Stimulated activated CD4-positive, alpha-beta T cell treated with anti-CD3 and anti-CD28 coated beads, TNF-alpha, amount 100 ng/mL, for 48 hours (primary cell): ENCODE data around the gene SNCA.

ENCODE experiments used
- DNase-seq, 3 donors: peaks; one replicate each; pipeline ENCODE4 v3.0.0-alpha.2; 2020; ENCODE audit warnings: low read depth in 3 of 3

Gene SNCA

DNA sequence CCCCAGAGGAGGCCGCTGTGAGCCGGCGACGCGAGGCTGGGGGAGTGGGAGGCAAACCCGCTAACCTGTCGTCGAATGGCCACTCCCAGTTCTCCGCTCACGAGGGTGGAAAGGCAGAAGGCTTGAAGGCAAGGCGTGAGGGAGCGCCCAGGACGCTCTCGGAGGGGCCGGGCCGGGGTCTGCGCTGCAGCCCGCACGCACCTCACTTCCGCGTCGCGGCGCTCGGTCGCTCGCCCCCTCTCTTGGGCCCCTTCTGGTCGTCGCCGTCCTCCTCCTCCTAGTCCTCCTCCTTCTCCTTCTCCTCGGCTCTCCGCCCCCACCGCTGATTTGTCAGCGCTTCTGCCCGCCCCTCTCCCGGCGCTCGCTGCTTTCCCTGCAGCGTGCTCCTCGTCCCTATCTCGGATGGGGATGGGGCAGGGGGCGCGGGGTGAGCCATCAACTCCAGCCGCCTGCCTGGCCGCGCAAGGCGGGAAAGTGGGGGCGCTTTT, at the start of gene SNCA:
SNCA (minus strand) TSS at position 265 of the 488 bp plus-strand sequence. CDS start 1,494 bp downstream, outside the sequence.
- peak in 2 of 3 donors; percentile 12 to 24 for DNase-seq

DNA sequence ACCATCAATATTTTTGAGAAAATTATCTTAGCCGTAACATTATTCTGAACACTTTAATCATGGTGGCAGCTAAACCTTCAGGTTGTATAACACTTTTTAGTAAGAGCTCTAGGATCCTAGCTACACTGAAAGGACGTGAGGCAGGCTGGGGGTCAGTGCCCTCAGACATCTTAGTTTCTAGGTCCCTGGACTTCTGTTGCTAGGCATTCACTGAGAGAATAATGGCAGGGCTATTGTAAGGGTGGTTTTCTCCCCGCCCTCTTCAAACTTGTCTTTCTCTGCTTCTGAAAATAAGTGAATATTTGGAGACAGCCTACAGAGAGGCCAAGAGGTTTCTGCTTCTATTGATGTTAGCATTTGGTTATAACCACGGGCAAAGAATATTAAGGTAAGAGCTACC, 42.3 kb upstream of the SNCA start:
- no peak for DNase-seq

DNA sequence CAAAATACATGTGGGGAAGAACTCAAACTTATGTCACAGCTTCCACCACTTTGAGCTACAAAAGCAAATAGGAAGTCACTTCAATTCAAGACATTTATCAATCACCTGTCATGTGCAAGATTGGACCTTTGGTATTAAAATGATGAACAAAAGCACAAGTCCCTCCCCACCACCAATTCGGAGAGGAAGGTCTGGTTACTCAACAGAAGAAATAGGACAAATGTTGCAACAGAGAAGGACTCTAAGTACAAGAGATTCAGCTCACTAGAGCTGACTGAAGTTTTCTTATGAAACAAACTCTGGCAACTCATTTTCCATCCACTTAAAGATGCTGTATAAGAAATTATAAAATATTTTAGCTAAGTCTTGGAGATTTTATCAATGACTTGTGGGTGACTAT, 41.6 kb upstream of the SNCA start:
- DNase-seq, result no peak

DNA sequence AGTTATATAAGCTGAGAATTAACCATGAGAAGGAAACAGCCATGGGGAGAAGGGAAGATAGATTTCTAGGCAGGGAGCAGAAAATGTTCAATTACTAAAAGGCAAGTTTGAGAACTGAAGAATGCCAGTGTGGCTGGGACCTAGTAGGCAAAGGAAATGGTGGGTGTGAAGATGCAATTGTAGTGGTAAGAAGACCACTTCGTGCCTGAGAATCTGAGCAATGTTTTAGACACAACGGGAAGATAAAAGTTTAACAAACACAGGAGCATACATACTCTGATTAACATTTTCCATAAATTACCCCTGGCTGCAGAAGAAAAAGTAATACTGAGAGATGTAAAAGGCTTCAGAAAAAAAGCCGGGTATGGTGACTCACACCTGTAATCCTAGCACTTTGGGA, 39.6 kb upstream of the SNCA start:
- DNase-seq, result no peak

DNA sequence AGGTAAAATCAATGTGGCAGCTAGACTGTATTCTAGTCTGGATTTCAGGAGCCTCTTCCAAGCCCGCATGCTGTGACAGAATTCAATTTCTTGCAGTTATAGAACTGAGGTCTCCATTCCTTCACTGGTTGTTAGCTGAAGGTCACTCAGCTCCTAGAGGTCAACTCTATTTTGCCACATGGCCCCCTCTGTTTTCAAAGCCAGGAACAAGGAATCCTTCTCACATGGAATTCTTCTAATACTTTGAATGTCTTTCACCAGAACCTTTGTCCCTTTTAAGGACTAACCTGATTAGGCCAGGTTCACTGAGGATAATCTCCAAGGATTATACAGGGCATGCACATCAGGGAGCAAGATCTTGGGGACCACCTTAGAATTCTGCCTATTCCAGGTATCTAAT, 34.2 kb upstream of the SNCA start:
- DNase-seq, result no peak

DNA sequence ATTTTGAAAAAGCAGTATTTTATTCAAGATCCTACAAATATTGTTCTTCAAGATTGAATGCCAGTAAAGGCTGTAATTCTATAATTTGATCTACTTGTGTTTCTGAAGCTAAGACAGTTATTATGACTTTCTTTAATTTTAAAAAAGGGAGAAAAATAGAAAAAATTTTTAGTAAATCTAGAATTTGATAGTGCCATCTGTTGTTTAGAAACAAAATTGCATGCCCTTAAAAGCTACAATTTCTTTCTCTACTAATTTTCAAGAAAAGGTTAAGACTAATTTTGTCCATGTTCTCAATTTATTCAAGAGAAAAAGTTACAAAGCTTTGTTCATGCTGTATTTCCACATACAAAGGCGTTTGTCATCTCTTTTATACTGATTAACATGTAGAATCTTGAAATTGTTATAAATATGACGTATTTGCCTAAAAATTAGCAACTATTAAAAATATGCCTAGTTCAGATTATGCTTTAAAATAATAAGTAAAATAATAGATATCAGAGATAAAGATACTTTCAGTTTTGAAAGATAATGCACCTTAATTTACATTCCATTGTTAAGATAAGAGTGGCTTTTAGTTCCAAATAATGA, 32.1 kb upstream of the SNCA start:
- no peak for DNase-seq

DNA sequence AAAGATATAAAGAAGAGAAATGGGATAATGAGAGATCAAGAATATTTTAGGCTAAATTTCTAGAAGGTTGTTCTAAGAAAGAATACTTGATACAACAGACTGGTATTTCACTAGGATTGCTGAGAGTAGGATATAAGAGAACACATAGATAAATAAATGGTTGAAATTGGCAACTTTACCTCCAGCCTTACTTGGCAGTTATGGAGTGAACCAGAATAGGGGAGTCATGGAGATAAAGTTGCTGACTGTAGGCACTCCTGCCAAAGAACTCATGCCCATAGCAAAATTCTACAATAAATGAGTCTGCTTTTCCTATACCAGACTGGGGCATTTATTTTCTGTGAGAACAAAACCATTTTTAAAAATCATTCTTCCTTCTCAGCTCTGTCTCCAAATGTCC, 31.3 kb upstream of the SNCA start:
- DNase-seq, result no peak

DNA sequence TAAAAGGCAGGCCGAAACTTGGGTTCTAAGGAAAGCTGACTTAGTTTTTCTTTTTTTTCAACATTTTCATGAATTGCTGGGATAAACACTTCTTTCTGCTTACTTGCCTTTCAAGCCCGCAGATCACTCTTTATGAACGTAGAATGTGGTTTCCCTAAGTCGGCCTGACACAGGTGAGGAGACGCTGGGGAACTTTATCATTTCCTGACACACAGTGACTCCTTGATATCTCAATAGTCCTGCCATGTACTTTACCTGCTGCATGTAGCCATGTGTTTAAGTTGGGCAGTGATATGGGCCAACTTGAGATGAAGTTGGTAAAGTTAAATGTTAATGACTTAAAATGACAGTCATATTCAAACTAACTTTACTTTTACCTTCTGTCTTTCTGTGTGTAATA, 26.6 kb upstream of the SNCA start:
- no peak for DNase-seq

DNA sequence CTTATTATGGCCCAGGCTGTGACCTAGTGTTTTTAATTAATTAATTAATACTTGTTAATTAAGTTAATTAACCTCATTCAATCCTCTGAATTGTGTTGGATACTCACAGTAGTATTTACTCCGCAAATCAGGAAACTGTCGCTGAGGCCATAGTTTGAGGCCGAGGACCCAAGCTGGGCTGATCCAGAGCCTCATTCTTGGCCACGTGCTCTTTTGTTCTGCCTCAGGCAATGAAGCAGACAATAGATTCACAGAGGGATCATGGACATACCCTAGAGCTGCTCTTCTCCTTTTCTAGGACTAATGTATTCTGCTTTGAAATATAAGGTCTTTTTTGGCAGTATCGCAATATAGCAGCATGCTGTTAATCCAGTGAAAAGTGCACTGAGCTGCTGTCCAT, 24.0 kb upstream of the SNCA start:
- no peak for DNase-seq

DNA sequence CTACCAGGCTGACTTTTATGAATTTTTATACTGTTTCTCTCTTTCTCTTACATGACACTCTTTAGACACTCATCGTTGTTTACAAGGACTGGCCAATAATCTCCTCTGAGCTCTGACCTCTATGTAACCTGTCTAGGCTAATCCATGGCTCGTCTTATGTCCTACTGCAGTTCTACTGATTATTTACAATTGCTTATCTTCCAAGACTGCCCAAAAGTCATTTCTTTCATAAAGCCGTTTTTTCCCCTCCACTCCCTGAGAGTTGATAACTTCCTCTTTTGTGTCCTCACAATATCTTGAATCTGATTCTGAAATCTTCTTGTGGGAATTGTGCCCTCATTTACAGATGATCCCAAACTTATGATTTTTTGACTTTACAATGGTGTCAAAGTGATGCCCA, 18.3 kb upstream of the SNCA start:
- DNase-seq, result no peak

DNA sequence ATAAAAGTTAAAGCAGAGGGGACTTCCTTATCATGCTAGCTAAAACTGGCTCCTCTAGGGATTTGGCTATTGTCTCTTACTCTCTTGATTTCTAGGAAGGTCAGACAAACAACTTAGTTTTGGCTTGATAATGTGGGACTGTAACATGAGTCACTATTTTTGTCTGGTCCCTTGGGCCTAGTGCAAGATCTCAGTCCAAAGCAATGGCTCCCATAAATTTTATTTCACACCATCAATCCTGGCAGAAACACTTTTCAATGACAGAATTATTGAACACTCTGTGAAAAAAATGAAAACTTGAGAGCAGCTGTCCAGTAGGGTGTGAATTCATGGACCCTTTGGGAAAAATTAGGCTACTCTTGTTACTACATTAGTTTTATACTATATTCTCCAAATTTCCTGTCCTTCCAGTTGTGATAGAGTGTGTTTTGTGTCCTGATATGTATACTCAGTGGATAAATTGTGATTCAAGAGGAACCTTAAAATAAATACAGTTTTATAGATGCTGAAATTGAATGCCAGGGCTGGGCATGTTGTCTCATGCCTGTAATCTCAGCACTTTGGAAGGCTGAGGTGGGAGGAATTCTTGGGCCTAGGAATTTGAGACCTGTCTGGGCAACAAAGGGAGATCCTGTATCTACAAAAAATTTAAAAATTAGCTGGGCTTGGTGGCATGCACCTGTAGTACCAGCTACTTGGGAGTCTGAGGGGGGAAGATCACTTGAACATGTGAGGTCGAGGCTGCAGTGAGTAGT, 10.8 kb upstream of the SNCA start:
- no peak for DNase-seq

DNA sequence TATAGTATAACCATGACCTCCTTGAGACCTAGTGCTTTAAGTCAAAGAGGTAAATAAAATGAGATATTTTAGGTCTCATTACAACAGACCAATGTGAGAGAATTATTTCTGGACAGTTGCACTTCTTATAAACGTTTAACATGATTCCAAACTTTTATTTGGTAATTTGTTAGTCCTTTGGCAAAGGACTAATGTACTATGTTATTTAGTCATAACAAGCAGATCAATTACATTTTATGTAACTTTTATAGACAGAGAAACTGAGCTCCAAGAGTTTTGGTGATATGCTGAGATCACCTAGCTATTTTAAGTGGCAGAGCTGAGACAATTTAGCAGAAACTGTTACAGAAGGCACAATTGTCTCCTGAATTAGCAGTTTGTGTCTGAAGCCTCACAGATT, 2.6 kb upstream of the SNCA start:
- DNase-seq, result no peak

DNA sequence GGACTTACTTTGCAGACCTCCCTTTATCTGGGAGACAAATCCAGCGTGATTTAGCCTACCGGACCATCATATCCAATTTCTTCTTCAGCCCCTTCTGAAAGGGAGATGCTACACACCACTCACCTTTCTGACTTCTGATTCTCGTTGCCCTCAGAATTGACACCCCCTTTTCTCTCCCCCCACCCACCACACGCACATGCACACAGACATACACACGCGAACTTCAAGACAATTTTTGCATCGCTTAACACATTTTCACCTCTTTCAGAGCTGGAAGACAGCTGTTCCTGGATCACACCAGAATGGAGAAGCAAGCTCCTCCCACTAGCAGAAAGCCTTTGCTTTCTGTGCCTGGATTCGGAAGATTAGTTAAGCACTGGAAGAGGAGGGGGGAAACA, 1.0 kb upstream of the SNCA start:
- DNase-seq, result no peak

DNA sequence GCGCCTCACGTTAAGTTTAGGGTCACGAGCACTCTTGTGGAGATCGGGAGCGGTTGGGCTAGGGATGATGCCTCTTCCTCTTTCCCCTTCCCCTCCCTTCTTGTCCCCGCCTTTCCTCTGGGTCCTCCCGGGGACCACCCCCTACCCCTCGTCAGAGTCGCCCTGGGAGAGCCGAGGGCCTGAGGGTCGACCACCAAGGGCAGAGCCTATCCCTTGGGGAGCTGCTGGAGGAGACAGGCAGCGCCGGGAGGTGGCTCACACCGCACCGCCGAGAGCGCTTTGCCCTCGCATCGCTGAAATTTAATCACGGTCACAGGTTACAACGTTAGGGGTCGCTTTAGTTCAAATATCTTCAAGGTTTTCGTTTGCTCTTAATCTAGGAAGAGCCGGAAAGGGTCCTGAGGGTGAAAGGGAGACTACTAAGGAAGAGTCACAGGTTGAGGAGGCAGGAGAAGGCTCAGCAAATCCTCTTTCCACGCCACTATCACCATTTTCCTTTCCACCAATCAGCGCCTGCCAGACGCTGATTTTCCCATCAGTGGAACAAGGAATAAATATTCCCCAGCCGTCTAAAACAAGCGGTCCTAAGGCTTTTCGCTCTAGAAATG, 528 bp upstream of the SNCA start:
- DNase-seq, result no peak

DNA sequence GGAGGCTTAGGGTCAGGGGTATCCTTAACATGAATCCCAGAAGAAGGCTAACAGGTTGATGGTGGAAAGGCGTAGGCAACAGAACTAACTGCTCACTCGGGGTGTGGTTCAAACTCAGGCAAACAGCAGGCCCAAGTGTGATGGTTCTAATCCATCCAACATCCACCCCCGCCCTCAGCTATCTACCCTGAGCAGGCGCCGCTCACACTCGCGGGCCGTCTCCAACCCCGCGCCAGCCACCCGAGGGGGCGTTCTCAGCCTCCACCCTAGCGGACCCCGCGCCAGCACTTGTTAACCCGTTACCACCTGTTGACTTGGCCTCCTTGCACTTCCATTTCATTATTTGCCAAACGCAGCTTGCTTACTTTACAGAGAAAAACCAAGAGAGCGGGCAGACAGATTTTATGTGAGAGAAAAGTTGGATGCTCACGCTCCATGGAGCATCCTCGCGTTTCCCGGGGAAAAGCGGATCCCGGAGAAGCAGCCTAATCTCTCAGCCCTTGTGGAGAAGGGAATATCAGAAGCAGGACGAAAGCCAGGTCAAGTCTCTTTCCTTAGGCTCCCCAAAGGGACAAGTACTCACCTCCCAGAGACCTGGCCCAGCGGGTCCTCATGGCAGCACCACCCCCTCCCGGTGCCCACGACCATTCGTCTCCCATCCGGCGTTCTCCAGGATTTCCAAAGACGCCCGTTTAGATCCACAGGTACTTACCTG, 773 bp downstream of the SNCA start:
- no peak for DNase-seq

DNA sequence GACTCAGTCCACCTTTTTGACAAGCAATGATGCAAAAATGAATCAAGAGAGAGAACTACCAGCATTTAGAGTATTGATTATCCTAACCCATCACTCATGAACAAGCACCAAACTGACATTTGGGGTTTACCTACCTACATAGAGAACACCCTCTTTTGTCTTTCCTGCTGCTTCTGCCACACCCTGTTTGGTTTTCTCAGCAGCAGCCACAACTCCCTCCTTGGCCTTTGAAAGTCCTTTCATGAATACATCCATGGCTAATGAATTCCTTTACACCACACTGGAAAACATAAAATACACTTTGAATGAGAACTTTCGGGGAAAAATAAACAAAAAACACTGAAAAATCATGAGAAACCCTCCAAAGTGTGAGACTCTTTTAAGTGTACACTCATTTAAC, 1.5 kb downstream of the SNCA start:
- DNase-seq, result no peak

DNA sequence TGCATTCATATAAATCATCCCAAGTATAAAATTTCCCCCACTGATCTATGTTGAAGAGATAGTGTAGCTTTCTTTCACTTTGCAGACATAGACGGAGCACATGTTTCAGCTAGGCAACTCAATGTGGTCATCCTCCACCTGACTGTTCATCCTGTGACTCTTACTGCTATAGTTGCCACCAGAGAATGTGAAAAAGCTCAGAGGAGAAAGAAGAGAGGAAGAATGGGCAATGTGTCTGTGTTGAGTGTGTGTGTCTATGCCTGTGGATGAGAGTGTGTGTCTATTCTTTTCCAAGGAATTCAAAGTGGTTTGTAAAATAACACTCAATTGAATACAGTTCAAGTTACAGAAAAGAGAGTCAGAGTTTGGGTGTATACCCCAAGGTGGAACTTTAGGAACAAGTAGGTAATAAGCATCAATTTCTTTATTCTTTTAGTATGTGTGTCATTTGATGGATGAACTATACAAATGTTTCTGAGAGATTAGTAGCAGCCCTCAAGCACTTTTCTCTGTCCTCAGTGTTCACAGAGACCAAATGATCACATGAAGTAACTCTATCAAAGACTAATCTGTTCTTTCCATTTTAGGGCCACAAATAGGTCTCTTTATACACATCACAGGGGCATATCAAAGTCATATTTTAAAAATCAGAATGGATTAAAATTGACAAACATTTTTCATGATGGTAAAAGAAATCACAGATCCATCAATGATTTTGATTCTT, 2.3 kb downstream of the SNCA start:
- no peak for DNase-seq

DNA sequence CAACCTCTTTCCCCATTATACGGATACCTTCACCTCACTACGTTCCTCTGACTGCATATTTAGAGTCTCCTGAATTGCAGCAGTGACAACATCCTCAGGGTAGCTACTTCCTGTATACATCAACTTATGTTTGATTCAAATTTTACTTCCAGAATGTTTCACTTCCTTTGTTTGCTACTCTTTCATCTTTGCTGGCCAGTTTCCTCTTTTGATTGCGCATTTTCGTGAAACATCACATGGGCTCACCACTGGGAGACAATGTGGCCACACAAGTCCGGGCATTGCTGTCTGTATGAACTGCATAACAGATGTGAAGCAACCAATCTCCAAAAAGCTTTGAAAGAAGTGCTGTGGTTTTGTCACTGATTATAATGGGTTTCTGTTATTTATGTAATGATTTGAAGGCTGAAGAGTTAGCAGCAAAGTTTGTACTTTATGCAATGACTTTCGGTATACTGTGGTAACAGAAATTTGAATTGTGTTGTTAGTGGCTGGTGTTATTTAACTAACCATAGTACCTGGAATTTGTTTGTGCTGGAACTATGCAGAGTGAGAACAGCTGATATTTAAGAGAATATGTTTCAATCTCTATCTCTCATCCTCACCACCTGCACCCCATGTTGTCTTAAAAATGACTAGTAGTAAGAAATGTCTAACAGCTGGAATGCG, 7.4 kb downstream of the SNCA start:
- no peak for DNase-seq

DNA sequence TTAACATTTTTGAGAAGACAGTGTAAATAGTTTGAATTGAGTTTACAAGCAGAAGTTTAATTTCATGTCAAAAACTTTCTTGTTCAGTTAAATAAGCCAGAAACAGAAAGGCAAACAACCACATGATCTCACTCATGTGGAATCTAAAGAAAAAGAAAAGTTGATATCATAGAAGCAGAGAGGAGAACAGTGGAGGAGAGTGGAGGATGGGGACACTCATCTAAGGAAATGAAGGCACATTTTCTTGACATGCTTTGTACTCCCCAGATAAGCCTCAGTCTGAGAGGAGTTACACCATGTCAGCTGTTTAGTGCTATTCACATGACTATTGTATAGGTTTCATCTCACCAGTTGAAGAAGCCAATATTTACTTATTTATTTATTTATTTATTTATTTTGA, 13.5 kb downstream of the SNCA start:
- DNase-seq, result no peak

DNA sequence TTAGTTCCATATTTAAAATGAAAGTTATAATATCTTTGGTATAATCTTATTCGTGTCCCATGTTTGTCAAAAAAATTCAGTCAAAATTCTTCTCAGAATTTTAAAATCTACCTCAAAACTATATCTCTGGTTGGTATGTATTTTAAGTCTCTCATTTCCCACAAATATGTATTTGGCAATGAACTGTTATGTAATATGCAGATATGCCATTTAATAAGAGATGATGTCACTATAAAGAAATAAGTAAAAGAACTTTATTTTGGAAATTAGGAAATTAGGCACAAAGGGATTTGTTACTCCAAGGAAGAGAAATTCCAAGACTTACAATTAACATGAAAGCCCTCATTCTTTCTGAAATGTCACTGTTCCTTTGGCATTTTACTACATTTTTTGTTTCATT, 15.3 kb downstream of the SNCA start:
- no peak for DNase-seq

DNA sequence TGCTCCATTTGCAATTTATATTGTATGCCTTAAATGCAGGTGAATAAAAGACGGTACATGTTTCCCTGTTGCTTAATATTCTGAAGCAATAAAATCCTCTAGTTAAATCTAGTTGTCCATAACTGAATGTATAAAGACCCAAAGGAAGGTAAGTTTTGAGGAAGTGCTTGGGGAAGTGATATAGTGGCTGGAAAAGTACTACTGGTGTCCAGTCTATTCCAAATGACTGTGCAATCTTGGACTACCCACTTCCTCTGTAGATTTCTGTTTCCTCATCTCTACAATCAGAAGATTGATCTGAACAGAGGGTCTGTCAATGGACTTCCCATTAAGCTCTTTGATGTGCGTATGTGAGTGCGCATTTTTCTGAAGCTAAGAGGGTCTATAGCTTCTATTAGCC, 17.0 kb downstream of the SNCA start:
- no peak for DNase-seq
